AG09309 (cell line): ENCODE results near the gene COX7A2L.

Source experiments
- DNase-seq: peaks from one replicate; pipeline ENCODE4 v3.0.0-alpha.2; 2010; ENCODE audit warnings: low read depth
- H3K4me3 ChIP-seq: 2 replicates; pipeline ENCODE4 v1.5.1; 2011; ENCODE audit warnings: mild to moderate bottlenecking, low read depth, low read length, moderate library complexity; ENCODE audit not compliant: control insufficient read depth
- TF ChIP-seq, protein P1 (sequence below): IDR thresholded peaks from 2 replicates; pipeline ENCODE4 v1.5.1; 2011; ENCODE audit warnings: mild to moderate bottlenecking, low read depth, low read length, inconsistent platforms; ENCODE audit not compliant: insufficient read depth, control insufficient read depth; ENCODE audit errors: missing control alignments

Gene COX7A2L

DNA sequence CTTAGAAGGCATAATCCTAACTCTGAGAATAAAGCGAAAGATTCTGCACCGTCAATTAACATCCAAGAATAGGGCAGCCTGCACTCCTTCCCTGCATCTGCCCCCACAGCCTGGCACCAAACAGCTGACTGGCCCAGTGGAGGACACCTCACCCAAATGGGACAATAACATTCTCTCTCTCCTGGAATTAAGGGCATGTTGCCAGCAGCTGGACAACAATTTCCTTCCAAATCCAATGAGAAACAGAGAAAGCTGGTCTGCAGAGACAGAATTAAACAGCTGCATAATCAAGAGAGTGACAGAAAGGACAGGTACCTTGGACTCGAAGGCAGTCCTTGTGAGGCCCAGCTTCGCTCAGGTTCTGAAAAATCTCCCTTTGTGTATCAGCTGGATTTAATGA lies 15.0 kb downstream of the COX7A2L start:
- H3K4me3 ChIP-seq, result no peak overlapping the region
- no peak for DNase-seq
- TF ChIP-seq, protein P1, sequence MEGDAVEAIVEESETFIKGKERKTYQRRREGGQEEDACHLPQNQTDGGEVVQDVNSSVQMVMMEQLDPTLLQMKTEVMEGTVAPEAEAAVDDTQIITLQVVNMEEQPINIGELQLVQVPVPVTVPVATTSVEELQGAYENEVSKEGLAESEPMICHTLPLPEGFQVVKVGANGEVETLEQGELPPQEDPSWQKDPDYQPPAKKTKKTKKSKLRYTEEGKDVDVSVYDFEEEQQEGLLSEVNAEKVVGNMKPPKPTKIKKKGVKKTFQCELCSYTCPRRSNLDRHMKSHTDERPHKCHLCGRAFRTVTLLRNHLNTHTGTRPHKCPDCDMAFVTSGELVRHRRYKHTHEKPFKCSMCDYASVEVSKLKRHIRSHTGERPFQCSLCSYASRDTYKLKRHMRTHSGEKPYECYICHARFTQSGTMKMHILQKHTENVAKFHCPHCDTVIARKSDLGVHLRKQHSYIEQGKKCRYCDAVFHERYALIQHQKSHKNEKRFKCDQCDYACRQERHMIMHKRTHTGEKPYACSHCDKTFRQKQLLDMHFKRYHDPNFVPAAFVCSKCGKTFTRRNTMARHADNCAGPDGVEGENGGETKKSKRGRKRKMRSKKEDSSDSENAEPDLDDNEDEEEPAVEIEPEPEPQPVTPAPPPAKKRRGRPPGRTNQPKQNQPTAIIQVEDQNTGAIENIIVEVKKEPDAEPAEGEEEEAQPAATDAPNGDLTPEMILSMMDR, result no peak

DNA sequence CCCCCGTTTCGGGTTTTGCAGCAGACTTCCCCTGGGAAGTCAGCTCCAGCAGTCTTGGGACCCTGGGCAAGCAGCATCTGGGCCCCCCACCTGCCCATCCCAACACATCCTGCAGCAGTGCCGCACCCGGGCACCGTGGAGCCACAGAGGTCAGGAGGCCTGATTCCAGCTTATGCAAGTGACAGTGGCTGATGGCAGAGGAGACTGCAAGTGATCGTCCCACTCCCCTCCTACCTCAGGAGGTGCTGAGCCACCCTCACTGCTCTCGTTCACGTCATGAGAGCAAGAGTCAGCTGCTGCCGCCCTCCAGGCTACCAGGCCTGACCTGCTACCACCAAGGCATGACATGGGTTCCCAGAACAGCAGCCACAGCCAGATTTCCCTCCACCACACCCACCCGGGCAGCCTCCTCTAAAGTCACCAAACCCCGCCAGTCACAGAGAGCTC lies 18.2 kb downstream of the COX7A2L start:
- H3K4me3 ChIP-seq, result no peak overlapping the region
- DNase-seq, result no peak
- TF ChIP-seq, protein P1, result no peak

DNA sequence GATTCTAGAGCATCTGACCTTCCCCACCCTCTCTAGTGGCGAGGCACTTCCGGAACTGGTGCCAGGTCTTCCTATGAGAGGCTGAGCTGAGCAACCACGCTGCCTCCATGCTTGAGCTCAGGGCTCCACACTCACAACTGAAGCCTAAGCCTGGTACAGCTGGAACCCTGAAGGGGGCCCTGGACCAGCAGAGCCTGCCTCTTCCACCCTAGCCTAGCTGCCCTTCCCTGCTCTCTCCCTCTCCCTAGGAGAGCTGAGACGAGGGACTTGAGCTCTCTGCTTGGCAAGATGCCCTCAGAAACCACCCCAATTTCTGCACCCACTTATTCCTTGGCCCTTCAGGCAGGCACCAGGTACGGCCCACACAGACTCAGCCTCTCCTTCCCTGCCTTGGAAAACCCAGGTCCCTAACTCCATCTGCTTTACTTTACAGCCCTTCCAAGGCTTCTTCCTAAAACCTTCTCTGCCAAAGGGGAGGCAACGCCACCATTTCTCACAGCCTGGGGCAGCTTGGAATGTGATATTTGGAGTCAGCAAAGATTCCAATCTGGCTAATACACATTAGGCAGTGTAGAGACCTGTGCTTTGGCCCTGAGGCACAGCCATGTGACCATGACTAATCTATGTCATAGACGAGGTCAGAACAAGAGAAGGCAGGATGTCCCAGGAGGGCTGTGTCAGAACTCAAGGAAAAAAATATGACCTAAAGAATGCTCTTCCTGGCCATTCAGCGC lies 18.8 kb downstream of the COX7A2L start:
- DNase-seq, result peak; percentile 35
- H3K4me3 ChIP-seq, result no peak overlapping the region
- TF ChIP-seq, protein P1, result no peak

- no peak for DNase-seq
- TF ChIP-seq, protein P1, result no peak
- H3K4me3 ChIP-seq, result no peak overlapping the region
Measured at GRCh38 chr2:42340938-42341636, 19.9 kb downstream of the COX7A2L start.

DNA sequence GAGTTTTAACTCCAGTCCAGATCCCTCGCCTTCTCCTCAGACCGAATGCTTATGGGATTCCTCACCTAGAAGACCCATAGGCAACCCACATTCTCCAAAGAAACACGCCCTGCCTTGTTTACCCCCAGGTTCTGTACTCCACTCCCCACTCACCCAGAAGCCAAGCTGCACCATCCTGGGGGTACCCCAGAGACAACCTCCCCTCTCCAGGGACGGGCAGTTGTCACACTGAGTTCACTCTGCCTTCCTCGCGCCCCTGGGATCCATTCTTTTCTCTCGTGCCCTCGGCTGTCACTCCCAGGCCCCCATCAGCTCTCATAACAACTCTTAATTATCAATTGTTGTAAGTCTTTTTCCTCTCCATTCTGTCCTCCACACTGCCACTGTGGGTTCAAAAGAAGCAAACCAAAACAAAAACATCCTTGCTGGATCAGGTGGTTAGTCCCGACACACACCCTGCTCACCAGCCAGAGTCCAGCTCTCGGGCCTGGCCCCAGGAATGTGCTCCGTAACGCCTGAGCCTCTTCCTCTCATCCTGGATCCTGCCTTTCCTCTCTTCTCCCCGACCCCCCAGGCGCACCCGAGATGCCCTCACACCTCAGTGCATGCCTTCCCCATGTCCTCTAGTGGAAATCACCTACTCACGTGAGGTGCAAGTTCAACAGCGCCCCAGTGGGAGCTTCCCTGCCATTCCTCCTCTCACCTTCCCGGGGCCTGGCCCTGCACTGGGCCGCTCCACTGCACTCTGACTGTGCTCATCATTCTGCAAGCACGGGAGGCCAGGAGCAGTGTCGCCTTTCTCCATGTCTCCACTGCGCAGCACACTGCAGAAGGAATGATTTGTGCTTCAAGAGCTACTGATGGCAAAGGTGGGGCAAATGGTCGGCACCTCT lies 20.7 kb downstream of the COX7A2L start:
- H3K4me3 ChIP-seq, result no peak overlapping the region
- TF ChIP-seq, protein P1, result no peak
- DNase-seq, result no peak

DNA sequence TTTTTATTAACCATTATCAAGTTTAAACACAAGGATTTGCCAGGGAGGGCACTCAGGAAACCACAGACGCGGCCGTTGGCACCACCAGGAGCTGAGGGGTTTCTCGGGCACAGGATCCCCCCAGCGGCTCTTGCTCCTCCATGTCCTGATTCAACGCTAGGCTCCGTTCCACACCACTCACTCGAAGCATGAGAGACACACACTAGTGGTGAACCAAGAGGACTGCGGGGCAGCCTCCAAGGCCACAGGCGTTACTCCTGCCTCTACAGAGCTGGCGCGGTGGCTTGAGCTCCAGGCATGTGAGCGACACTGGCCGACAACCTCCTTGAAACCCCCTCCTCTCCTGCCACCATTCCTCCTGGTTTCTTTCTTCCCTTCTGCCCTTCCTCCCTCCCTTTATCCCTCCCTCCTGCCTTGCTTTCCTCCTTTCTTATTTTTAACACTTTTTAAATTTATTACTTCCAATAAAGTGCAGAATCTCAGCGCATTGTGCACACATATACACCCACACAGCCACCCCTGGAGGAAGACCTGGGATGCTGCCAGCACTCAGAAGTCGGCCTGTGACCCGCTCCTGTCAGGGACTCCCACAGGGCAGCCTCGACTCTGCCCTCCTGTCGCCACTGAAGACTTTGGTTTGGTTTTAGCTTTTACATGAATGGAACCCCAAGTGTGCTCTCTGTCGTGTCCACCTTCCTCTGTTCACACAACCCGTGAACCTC lies 21.7 kb downstream of the COX7A2L start:
- TF ChIP-seq, protein P1, result no peak
- no peak for DNase-seq
- H3K4me3 ChIP-seq, result no peak overlapping the region
